DND-41 (cell line): Measurements from ENCODE around the gene RPL15.

Experiments used
- CTCF ChIP-seq: IDR thresholded peaks from 2 replicates; pipeline ENCODE4 v1.5.1; 2012; ENCODE audit warnings: borderline replicate concordance, low read length, moderate library complexity, mild to moderate bottlenecking; ENCODE audit not compliant: poor library complexity, severe bottlenecking; ENCODE audit errors: extremely low read depth
- EZH2 ChIP-seq: IDR thresholded peaks from 3 replicates; pipeline ENCODE4 v1.6.1; 2012; ENCODE audit warnings: borderline replicate concordance, low read depth, mild to moderate bottlenecking, moderate library complexity, low read length, inconsistent platforms; ENCODE audit not compliant: severe bottlenecking

- TF ChIP-seq CTCF (no peak), EZH2 (no peak)
These were observed 28.7 kb downstream of the RPL15 start for GRCh38 chr3:23945663-23945912.
